Colonic mucosa (tissue), 4 donors: ENCODE measurements around the gene SHROOM1. TPM values are rescaled to one million over a fixed set of nuclear protein-coding genes. Genes with fewer than 3 reads are reported as not detected.

Source experiments
- DNase-seq: peaks from one replicate; pipeline ENCODE4 v3.0.0-alpha.2; 2020
- H3K27ac ChIP-seq: fragments of 200-600 bp; one replicate; pipeline ENCODE4 v1.8.0; 2021
- H3K27me3 ChIP-seq: fragments of 200-600 bp; one replicate; pipeline ENCODE4 v1.8.0; 2021
- H3K36me3 ChIP-seq: fragments of 200-600 bp; one replicate; pipeline ENCODE4 v1.8.0; 2021
- H3K4me1 ChIP-seq: fragments of 200-600 bp; one replicate; pipeline ENCODE4 v1.8.0; 2021; ENCODE audit warnings: mild to moderate bottlenecking
- H3K4me3 ChIP-seq: fragments of 200-600 bp; one replicate; pipeline ENCODE4 v1.8.0; 2021
- H3K9ac ChIP-seq, 2 donors: one replicate each; pipeline ENCODE4 v1.7.0; 2013; ENCODE audit warnings: control low read depth in 2 of 2, low read depth in 2 of 2, low read length in 2 of 2
- H3K9me3 ChIP-seq: fragments of 200-600 bp; one replicate; pipeline ENCODE4 v1.8.0; 2021
- CTCF ChIP-seq: fragments of 200-600 bp; IDR thresholded peaks from one replicate; pipeline ENCODE4 v1.8.0; 2022; ENCODE audit warnings: antibody characterized with exemption, mild to moderate bottlenecking
- intact Hi-C: fragments of 100-400 bp; cut with DNase I; formaldehyde crosslinking; loops from one replicate; pipeline ENCODE4 v1.14.1; 2022
- total RNA-seq, 2 donors: library from RNA; stranded (reverse); fragmentation: NEBNext Ultra II Directional in 1 of 2; extraction: Animal tissue kit (Norgen Biotek cat#: 25700) in 1 of 2; gene quantifications; one replicate each; pipeline ENCODE4 v1.2.1, GENCODE V29; 2021
- donor health status: healthy.
- donor health status: DM: no; HTN: no; CAD: no.
- donor health status: DM: no; HTN: no; CAD: no.

Gene SHROOM1
- total RNA-seq, 2 donors from 2014 or later: 36.9 to 64.1 TPM

- Histone ChIP-seq H3K27me3 (no peaks in the 10 kb centered on the region), H3K9me3 (no peaks in the 10 kb centered on the region), H3K27ac (peak overlapping the region; percentile 83), H3K36me3 (no peaks in the 10 kb centered on the region), H3K4me3 (peak overlapping the region; percentile 72), H3K4me1 (peaks cover 7% of the 10 kb centered on the region), H3K9ac (peak overlapping the region; percentile 70 to 94)
- intact Hi-C loops: loop anchor here (5.0 kb wide), 1 partner anchor 35 kb away; the partner anchor contains the start of gene SHROOM1
- no peak for DNase-seq
- no peak for TF ChIP-seq CTCF
Observed at GRCh38 chr5:132867046-132867451, 36.6 kb upstream of the SHROOM1 start.

GRCh38 chr5:132866342-132867045, 36.0 kb upstream of the SHROOM1 start, which contains the start of the genes GDF9 and UQCRQ:
Gene GDF9 (minus strand): TSS chr5:132866469. CDS start chr5:132864533, 1,936 bp downstream.
Gene UQCRQ (plus strand): TSS chr5:132866642. CDS start chr5:132866882, 240 bp downstream.
- H3K27ac ChIP-seq: peak within 1 kb of the TSS; percentile 83
- no peak for TF ChIP-seq CTCF
- H3K9me3 ChIP-seq: no peaks in the 10 kb centered on the region
- peaks cover 7% of the 10 kb centered on the region for H3K4me1 ChIP-seq
- H3K9ac ChIP-seq: peak within 1 kb of the TSS; percentile 70 to 94
- H3K36me3 ChIP-seq: no peaks in the 10 kb centered on the region
- peak within 1 kb of the TSS; percentile 72 for H3K4me3 ChIP-seq
- intact Hi-C loops: loop anchor here (5.0 kb wide), 1 partner anchor 34 kb away; the partner anchor contains the start of gene SHROOM1
- H3K27me3 ChIP-seq: no peaks in the 10 kb centered on the region
- DNase-seq: peak; percentile 98

- intact Hi-C loops: loop anchor here (5.0 kb wide), 1 partner anchor 34 kb away; the partner anchor contains the start of gene SHROOM1
- Histone ChIP-seq H3K9me3 (no peaks in the 10 kb centered on the region), H3K9ac (peak overlapping the region; percentile 67 to 70), H3K4me1 (peaks cover 7% of the 10 kb centered on the region), H3K36me3 (no peaks in the 10 kb centered on the region), H3K4me3 (peak overlapping the region; percentile 72), H3K27ac (peak overlapping the region; percentile 83), H3K27me3 (no peaks in the 10 kb centered on the region)
- no peak for TF ChIP-seq CTCF
- no peak for DNase-seq
Observed at GRCh38 chr5:132865668-132866341, 35.4 kb upstream of the SHROOM1 start.

GRCh38 chr5:132860742-132861141, 30.3 kb upstream of the SHROOM1 start:
- Histone ChIP-seq H3K36me3 (no peaks in the 10 kb centered on the region), H3K27me3 (no peaks in the 10 kb centered on the region), H3K9me3 (no peaks in the 10 kb centered on the region), H3K9ac (no peak overlapping the region), H3K4me3 (no peak overlapping the region), H3K4me1 (no peaks in the 10 kb centered on the region), H3K27ac (no peak overlapping the region)
- no peak for TF ChIP-seq CTCF
- intact Hi-C loops: no loop called here
- no peak for DNase-seq

- H3K27ac ChIP-seq: no peak overlapping the region
- DNase-seq: no peak
- intact Hi-C loops: no loop called here
- H3K9me3 ChIP-seq: no peaks in the 10 kb centered on the region
- H3K36me3 ChIP-seq: no peaks in the 10 kb centered on the region
- H3K27me3 ChIP-seq: no peaks in the 10 kb centered on the region
- no peak overlapping the region for H3K4me3 ChIP-seq
- no peak overlapping the region for H3K9ac ChIP-seq
- H3K4me1 ChIP-seq: no peaks in the 10 kb centered on the region
- no peak for TF ChIP-seq CTCF
Observed at GRCh38 chr5:132859889-132860437, 29.5 kb upstream of the SHROOM1 start.
